KMS-11 (cell line): ENCODE data around the gene DDX31.
"Not testable (repeated sequence)": the region's sequence is repeated elsewhere in the genome, so short reads cannot be mapped to it uniquely, and the experiment has no call there.

ENCODE experiments used
- H2AFZ ChIP-seq: fragments of 200-600 bp; sonication (generic); 2 replicates; pipeline ENCODE4 v1.6.1; 2016; ENCODE audit warnings: antibody characterized with exemption, mixed run types, low read depth
- H3K27ac ChIP-seq: fragments of 200-600 bp; sonication (generic); 2 replicates; pipeline ENCODE4 v1.6.1; 2016; ENCODE audit warnings: mild to moderate bottlenecking, mixed run types
- H3K27me3 ChIP-seq: fragments of 200-600 bp; sonication (generic); 2 replicates; pipeline ENCODE4 v1.6.1; 2017; ENCODE audit warnings: mild to moderate bottlenecking, low read depth, mixed run types, moderate library complexity; ENCODE audit not compliant: insufficient read depth
- H3K36me3 ChIP-seq: fragments of 200-600 bp; sonication (generic); 2 replicates; pipeline ENCODE4 v1.6.1; 2017; ENCODE audit warnings: mild to moderate bottlenecking, mixed run types; ENCODE audit not compliant: insufficient read depth
- H3K4me1 ChIP-seq: fragments of 200-600 bp; sonication (generic); 2 replicates; pipeline ENCODE4 v1.6.1; 2016; ENCODE audit warnings: mild to moderate bottlenecking, low read depth, mixed run types; ENCODE audit not compliant: poor library complexity, severe bottlenecking
- H3K4me2 ChIP-seq: fragments of 200-600 bp; sonication (generic); 2 replicates; pipeline ENCODE4 v1.7.0; 2016; ENCODE audit warnings: mild to moderate bottlenecking, mixed run types
- H3K4me3 ChIP-seq: fragments of 200-600 bp; sonication (generic); IDR thresholded peaks from 2 replicates; pipeline ENCODE4 v1.6.1; 2017; ENCODE audit warnings: low read depth, low read length, mixed read lengths; ENCODE audit not compliant: insufficient read depth
- H3K79me2 ChIP-seq: fragments of 200-600 bp; sonication (generic); 2 replicates; pipeline ENCODE4 v1.6.1; 2016; ENCODE audit warnings: low read depth, mixed run types; ENCODE audit not compliant: insufficient read depth
- H3K9ac ChIP-seq: fragments of 200-600 bp; sonication (generic); 2 replicates; pipeline ENCODE4 v1.6.1; 2016; ENCODE audit warnings: mild to moderate bottlenecking, mixed run types
- H4K20me1 ChIP-seq: fragments of 200-600 bp; sonication (generic); 2 replicates; pipeline ENCODE4 v1.6.1; 2016; ENCODE audit warnings: mild to moderate bottlenecking, mixed run types; ENCODE audit not compliant: insufficient read depth
- CTCF ChIP-seq: fragments of 200-600 bp; sonication (generic); conservative IDR thresholded peaks from 2 replicates; pipeline ENCODE4 v1.6.1; 2017; ENCODE audit warnings: low read depth, mild to moderate bottlenecking, antibody characterized with exemption, low read length, moderate library complexity, mixed read lengths

DDX31 gene

GRCh38 chr9:132571806-132572600, 97.8 kb downstream of the DDX31 start:
- H3K4me1 ChIP-seq: no peaks in the 10 kb centered on the region
- H3K79me2 ChIP-seq: no peaks in the 10 kb centered on the region
- no peaks in the 10 kb centered on the region for H3K36me3 ChIP-seq
- no peak overlapping the region for H3K4me3 ChIP-seq
- H3K9ac ChIP-seq: no peak overlapping the region
- H3K27ac ChIP-seq: no peak overlapping the region
- H3K4me2 ChIP-seq: no peak overlapping the region
- no peaks in the 10 kb centered on the region for H4K20me1 ChIP-seq
- 0 out of 2 replicates have a peak, but pooled peaks cover under 1% of the 10 kb centered on the region for H3K27me3 ChIP-seq
- TF ChIP-seq CTCF: no peak
- no peak overlapping the region for H2AFZ ChIP-seq

DNA sequence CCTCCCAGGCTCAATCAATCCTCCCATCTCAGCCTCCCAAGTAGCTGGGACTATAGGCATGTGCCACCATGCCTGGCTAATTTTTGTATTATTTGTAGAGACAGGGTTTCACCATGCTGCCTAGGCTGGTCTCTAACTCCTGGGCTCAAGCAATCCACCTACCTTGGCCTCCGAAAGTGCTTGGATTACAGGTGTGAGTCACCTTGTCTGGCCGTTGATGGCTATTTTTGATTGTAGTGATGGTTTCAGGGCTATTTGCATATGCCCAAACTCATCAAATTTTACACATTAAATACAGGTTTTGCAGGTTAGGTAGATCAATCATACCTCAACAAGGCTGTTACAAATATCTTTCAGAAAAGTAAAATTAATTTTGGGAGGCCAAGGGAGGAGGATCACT, 101.0 kb downstream of the DDX31 start:
- not testable (repeated sequence) for H3K79me2 ChIP-seq, H3K4me3 ChIP-seq, H3K9ac ChIP-seq, H4K20me1 ChIP-seq, H3K4me1 ChIP-seq, H3K4me2 ChIP-seq, H2AFZ ChIP-seq, H3K36me3 ChIP-seq, H3K27ac ChIP-seq, H3K27me3 ChIP-seq

DNA sequence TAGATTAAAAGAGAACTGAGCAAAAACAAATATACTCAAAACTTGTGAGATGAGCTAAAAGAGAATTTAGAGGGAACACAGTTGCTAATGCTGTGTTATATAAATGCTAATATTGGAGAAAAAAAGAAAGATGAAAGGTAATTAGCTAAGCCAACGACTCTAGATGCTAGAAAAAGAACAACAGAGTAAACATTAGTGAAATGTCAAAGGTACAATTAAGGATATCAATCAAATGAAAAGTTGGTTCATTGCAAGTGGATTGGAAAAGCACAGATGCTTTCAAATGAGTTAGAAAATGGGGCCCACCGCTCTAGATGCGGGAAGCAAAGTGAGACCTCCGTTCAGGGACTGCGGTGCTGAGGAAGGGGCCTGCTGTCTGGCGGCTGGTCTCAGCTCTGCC, 105.3 kb downstream of the DDX31 start:
- H3K4me3 ChIP-seq: no peak overlapping the region

DNA sequence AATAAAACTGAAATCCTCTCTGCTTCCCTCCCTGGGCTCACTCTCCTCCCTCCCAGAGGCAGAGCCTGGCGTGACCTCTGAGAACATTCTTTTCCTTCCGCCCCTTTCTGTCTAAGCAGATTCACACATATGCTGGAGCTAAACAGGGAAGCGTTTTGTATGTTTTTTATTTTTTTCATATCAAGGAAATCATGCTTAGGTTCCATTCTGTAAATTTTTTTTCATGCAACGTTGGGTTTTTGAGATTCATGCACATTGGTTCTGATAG, 107.5 kb downstream of the DDX31 start:
- no peak overlapping the region for H3K27ac ChIP-seq
- no peak overlapping the region for H3K9ac ChIP-seq
- no peaks in the 10 kb centered on the region for H4K20me1 ChIP-seq
- H3K4me3 ChIP-seq: no peak overlapping the region
- no peak overlapping the region for H3K4me2 ChIP-seq
- no peaks in the 10 kb centered on the region for H3K27me3 ChIP-seq
- H3K4me1 ChIP-seq: no peaks in the 10 kb centered on the region
- no peaks in the 10 kb centered on the region for H3K36me3 ChIP-seq
- H3K79me2 ChIP-seq: no peaks in the 10 kb centered on the region
- no peak overlapping the region for H2AFZ ChIP-seq
- TF ChIP-seq CTCF: no peak

More for the DNA sequence above, 105.3 kb downstream of the DDX31 start:
- no peaks in the 10 kb centered on the region for H4K20me1 ChIP-seq
- H3K79me2 ChIP-seq: no peaks in the 10 kb centered on the region
- no peaks in the 10 kb centered on the region for H3K4me1 ChIP-seq
- no peak overlapping the region for H2AFZ ChIP-seq
- no peak overlapping the region for H3K9ac ChIP-seq
- no peaks in the 10 kb centered on the region for H3K27me3 ChIP-seq
- TF ChIP-seq CTCF: no peak
- no peak overlapping the region for H3K4me2 ChIP-seq
- no peaks in the 10 kb centered on the region for H3K36me3 ChIP-seq
- no peak overlapping the region for H3K27ac ChIP-seq

DNA sequence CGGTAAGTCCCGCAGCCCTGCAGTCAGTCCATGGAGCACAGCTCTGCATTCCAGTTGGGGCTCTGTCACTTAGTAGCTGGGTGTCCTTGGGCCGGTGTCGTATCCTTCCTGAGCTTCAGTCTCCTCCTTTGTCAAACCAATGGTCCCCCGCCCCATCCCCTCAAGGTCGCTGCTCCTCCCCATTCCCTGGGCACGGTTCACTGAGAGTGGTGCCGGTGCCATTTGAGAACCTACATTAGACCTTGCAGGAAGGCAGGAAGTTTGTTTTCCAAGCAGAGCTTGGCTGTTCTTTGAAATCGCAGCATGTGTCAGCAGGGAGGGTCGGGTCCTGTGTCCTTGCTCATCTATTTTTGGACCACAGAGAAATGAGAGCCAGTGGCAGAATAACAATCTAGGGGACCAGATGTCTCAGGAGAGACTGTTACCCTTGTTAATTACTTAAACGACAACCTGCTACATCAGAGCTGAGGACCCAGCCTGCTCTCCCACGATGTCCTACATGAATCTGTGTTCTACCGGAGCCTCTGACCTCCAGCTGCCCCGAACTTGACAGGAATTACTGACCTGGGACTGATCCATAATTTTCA, 109.1 kb downstream of the DDX31 start:
- Histone ChIP-seq H3K79me2 (no peaks in the 10 kb centered on the region), H2AFZ (no peak overlapping the region), H4K20me1 (no peaks in the 10 kb centered on the region), H3K27ac (no peak overlapping the region), H3K4me2 (no peak overlapping the region), H3K4me3 (no peak overlapping the region), H3K36me3 (no peaks in the 10 kb centered on the region), H3K9ac (no peak overlapping the region), H3K27me3 (no peaks in the 10 kb centered on the region), H3K4me1 (no peaks in the 10 kb centered on the region)
- TF ChIP-seq CTCF: no peak
